Progenitor cell of endocrine pancreas (in vitro differentiated cells): ENCODE results near the gene MSI2. TPM values are rescaled to one million over a fixed set of nuclear protein-coding genes. Genes with fewer than 3 reads are reported as not detected.

Experiments used
- DNase-seq: peaks from one replicate; pipeline ENCODE4 v3.0.0; 2021; ENCODE audit warnings: low spot score; ENCODE audit not compliant: unreplicated experiment
- H3K27ac Mint-ChIP-seq: 2 replicates; pipeline ENCODE4 v1.8.0; 2021; ENCODE audit warnings: mild to moderate bottlenecking, moderate library complexity, mixed read lengths
- H3K27me3 Mint-ChIP-seq: 2 replicates; pipeline ENCODE4 v1.8.0; 2021; ENCODE audit warnings: mixed read lengths
- H3K36me3 Mint-ChIP-seq: 2 replicates; pipeline ENCODE4 v1.8.0; 2022; ENCODE audit warnings: mixed read lengths; ENCODE audit not compliant: insufficient read depth
- H3K4me1 Mint-ChIP-seq: 2 replicates; pipeline ENCODE4 v1.8.0; 2021; ENCODE audit warnings: low read depth, mixed read lengths
- H3K4me3 Mint-ChIP-seq: 2 replicates; pipeline ENCODE4 v1.8.0; 2021; ENCODE audit warnings: low read depth, mild to moderate bottlenecking, moderate library complexity, mixed read lengths
- H3K9me3 Mint-ChIP-seq: 2 replicates; pipeline ENCODE4 v1.8.0; 2021; ENCODE audit warnings: low read depth, mixed read lengths
- total RNA-seq: library from RNA; stranded (reverse); gene quantifications from 2 replicates; pipeline ENCODE4 v1.2.1, GENCODE V29; 2021
- TF ChIP-seq, protein P1 (sequence below): fragments of 200-600 bp; sonication (generic); IDR thresholded peaks from one replicate; pipeline ENCODE4 v1.5.0; 2021; ENCODE audit warnings: antibody characterized with exemption, mild to moderate bottlenecking; ENCODE audit not compliant: unreplicated experiment

Gene MSI2
- total RNA-seq, 1 donor from 2014 or later: 164 TPM

GRCh38 chr17:57636985-57637665, 380.8 kb downstream of the MSI2 start:
- H3K9me3 Mint-ChIP-seq: no peaks in the 10 kb centered on the region
- H3K27me3 Mint-ChIP-seq: no peaks in the 10 kb centered on the region
- DNase-seq: no peak
- peak overlapping the region; percentile 59 for H3K27ac Mint-ChIP-seq
- no peaks in the 10 kb centered on the region for H3K4me1 Mint-ChIP-seq
- H3K36me3 Mint-ChIP-seq: peaks cover 25% of the 10 kb centered on the region
- no peak overlapping the region for H3K4me3 Mint-ChIP-seq
- TF ChIP-seq, protein P1, sequence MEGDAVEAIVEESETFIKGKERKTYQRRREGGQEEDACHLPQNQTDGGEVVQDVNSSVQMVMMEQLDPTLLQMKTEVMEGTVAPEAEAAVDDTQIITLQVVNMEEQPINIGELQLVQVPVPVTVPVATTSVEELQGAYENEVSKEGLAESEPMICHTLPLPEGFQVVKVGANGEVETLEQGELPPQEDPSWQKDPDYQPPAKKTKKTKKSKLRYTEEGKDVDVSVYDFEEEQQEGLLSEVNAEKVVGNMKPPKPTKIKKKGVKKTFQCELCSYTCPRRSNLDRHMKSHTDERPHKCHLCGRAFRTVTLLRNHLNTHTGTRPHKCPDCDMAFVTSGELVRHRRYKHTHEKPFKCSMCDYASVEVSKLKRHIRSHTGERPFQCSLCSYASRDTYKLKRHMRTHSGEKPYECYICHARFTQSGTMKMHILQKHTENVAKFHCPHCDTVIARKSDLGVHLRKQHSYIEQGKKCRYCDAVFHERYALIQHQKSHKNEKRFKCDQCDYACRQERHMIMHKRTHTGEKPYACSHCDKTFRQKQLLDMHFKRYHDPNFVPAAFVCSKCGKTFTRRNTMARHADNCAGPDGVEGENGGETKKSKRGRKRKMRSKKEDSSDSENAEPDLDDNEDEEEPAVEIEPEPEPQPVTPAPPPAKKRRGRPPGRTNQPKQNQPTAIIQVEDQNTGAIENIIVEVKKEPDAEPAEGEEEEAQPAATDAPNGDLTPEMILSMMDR: no peak

DNA sequence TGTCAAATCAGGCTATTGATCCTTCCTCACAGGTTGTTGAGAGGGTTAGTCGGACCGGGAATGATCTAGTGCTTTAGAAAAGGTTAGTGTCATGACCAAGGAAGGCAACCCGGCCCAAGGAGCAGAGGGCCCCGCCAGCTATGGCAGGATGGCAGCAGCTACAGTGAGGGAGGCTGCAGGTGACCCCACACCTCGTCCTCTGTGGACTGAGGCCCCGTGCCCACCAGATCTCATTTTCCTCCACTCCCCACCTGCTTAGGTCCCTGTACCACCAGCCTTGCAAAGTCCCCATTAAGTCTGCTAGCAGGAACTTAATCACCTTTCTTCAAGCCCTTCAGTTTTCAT, 381.3 kb downstream of the MSI2 start:
- Mint-ChIP-seq H3K4me1 (no peaks in the 10 kb centered on the region), H3K4me3 (no peak overlapping the region), H3K36me3 (peaks cover 22% of the 10 kb centered on the region), H3K9me3 (no peaks in the 10 kb centered on the region), H3K27me3 (no peaks in the 10 kb centered on the region), H3K27ac (no peak overlapping the region)
- TF ChIP-seq, protein P1: no peak
- no peak for DNase-seq

DNA sequence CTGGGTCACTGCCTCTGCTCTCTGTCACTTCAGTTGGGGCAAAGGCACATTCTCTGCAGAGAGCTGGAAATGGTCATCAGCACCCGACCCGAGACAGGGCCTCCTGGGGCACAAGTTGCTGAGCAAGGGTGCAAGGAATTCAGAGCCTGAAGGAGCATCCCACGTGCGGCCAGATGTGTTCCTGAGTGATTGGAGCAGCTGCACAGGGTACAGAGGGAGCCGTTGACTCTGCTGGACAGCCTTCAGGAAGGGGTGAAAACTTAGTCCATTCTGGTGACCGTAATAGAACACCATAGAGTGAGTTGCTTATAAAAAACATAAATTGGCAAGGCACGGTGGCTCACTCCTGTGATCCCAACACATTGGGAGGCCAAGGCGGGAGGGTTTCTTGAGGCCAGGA, 382.0 kb downstream of the MSI2 start:
- no peak for DNase-seq
- TF ChIP-seq, protein P1: no peak
- Mint-ChIP-seq H3K4me1 (no peaks in the 10 kb centered on the region), H3K27me3 (no peaks in the 10 kb centered on the region), H3K9me3 (no peaks in the 10 kb centered on the region), H3K4me3 (no peak overlapping the region), H3K36me3 (peaks cover 17% of the 10 kb centered on the region), H3K27ac (no peak overlapping the region)

DNA sequence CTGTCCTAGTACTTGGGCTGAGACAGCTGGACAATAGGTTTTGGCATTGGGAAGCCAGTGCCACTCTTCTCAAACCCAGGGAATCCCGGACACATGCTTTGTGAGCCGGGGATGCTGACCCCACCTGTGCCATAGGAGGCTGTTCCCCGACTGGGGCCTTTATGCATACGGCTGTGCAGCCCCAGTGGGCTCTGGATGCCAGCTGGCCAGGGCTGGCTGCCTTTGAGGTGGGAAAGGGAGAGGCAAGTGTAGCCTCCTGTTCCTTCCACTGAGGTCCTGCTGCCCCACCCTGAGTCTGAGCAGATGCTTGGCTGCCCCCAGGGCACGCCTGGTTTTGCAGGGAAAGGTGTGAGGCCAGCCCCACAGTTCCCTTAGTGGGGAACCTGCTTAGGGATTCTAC, 383.1 kb downstream of the MSI2 start:
- no peak for DNase-seq
- Mint-ChIP-seq H3K27ac (peak overlapping the region; percentile 49), H3K4me1 (no peaks in the 10 kb centered on the region), H3K9me3 (no peaks in the 10 kb centered on the region), H3K27me3 (no peaks in the 10 kb centered on the region), H3K36me3 (peaks cover 10% of the 10 kb centered on the region), H3K4me3 (no peak overlapping the region)
- TF ChIP-seq, protein P1: no peak

- Mint-ChIP-seq H3K27me3 (no peaks in the 10 kb centered on the region), H3K4me1 (no peaks in the 10 kb centered on the region), H3K4me3 (no peak overlapping the region), H3K36me3 (peaks cover 6% of the 10 kb centered on the region), H3K27ac (no peak overlapping the region), H3K9me3 (no peaks in the 10 kb centered on the region)
- TF ChIP-seq, protein P1: no peak
- DNase-seq: no peak
Measured at GRCh38 chr17:57640079-57640478, 383.8 kb downstream of the MSI2 start.
